H9 (cell line): Measurements from ENCODE around the gene FBXW4. TPM values are rescaled to one million over a fixed set of nuclear protein-coding genes. Genes with fewer than 3 reads are reported as not detected.

Experiments
- DNase-seq: peaks from one replicate; pipeline ENCODE4 v3.0.0-alpha.2; 2017
- H2AFZ ChIP-seq: one replicate; pipeline ENCODE4 v1.6.1; 2013; ENCODE audit warnings: mild to moderate bottlenecking, low read length, control low read depth, moderate library complexity
- H2AK5ac ChIP-seq: 2 replicates; pipeline ENCODE4 v1.6.1; 2013; ENCODE audit warnings: low read length, control low read depth, mixed read lengths; ENCODE audit not compliant: insufficient read length
- H2BK120ac ChIP-seq: one replicate; pipeline ENCODE4 v1.6.1; 2013; ENCODE audit warnings: low read depth, mild to moderate bottlenecking, low read length, control low read depth, inconsistent platforms; ENCODE audit not compliant: poor library complexity, severe bottlenecking
- H2BK12ac ChIP-seq: 2 replicates; pipeline ENCODE4 v1.6.1; 2013; ENCODE audit warnings: low read length, control low read depth, mixed read lengths, low read depth; ENCODE audit not compliant: insufficient read length
- H2BK15ac ChIP-seq: 2 replicates; pipeline ENCODE4 v1.6.1; 2013; ENCODE audit warnings: low read depth, low read length, control low read depth
- H2BK20ac ChIP-seq: one replicate; pipeline ENCODE4 v1.6.1; 2013; ENCODE audit warnings: low read depth, mild to moderate bottlenecking, low read length, control low read depth, inconsistent platforms; ENCODE audit not compliant: poor library complexity, severe bottlenecking
- H2BK5ac ChIP-seq: 2 replicates; pipeline ENCODE4 v1.6.1; 2013; ENCODE audit warnings: low read length, control low read depth, mixed read lengths; ENCODE audit not compliant: insufficient read length
- H3K14ac ChIP-seq: 2 replicates; pipeline ENCODE4 v1.6.1; 2013; ENCODE audit warnings: low read length, control low read depth; ENCODE audit not compliant: insufficient read depth
- H3K18ac ChIP-seq: 2 replicates; pipeline ENCODE4 v1.6.1; 2013; ENCODE audit warnings: low read depth, mild to moderate bottlenecking, mixed read lengths, low read length, control low read depth; ENCODE audit not compliant: insufficient read length
- H3K23ac ChIP-seq: 2 replicates; pipeline ENCODE4 v1.6.1; 2013; ENCODE audit warnings: low read length, control low read depth, mixed read lengths, low read depth; ENCODE audit not compliant: insufficient read length
- H3K23me2 ChIP-seq: 2 replicates; pipeline ENCODE4 v1.6.1; 2013; ENCODE audit warnings: low read depth, mild to moderate bottlenecking, mixed read lengths, low read length, control low read depth; ENCODE audit not compliant: insufficient read length, poor library complexity, severe bottlenecking
- H3K27ac ChIP-seq: 2 replicates; pipeline ENCODE4 v1.5.1; 2013; ENCODE audit warnings: low read length, control low read depth, mixed read lengths, low read depth; ENCODE audit not compliant: insufficient read length
- H3K27me3 ChIP-seq: 2 replicates; pipeline ENCODE4 v1.6.1; 2013; ENCODE audit warnings: low read length, control low read depth, inconsistent platforms; ENCODE audit not compliant: insufficient read depth
- H3K4ac ChIP-seq: 2 replicates; pipeline ENCODE4 v1.6.1; 2013; ENCODE audit warnings: low read depth, mild to moderate bottlenecking, control low read depth, inconsistent platforms, low read length, moderate library complexity
- H3K4me1 ChIP-seq: 2 replicates; pipeline ENCODE4 v1.6.1; 2013; ENCODE audit warnings: low read length, control low read depth, inconsistent platforms; ENCODE audit not compliant: insufficient read depth
- H3K4me2 ChIP-seq: 2 replicates; pipeline ENCODE4 v1.6.1; 2013; ENCODE audit warnings: low read length, control low read depth, mixed read lengths; ENCODE audit not compliant: insufficient read length, insufficient read depth
- H3K56ac ChIP-seq: 2 replicates; pipeline ENCODE4 v1.6.1; 2013; ENCODE audit warnings: low read depth, mild to moderate bottlenecking, mixed read lengths, low read length, control low read depth; ENCODE audit not compliant: insufficient read length
- H3K79me1 ChIP-seq: 2 replicates; pipeline ENCODE4 v1.6.1; 2013; ENCODE audit warnings: low read depth, mild to moderate bottlenecking, moderate library complexity, low read length, control low read depth, inconsistent platforms; ENCODE audit not compliant: insufficient read depth, poor library complexity, severe bottlenecking
- H3K79me2 ChIP-seq: 2 replicates; pipeline ENCODE4 v1.6.1; 2013; ENCODE audit warnings: low read length, control low read depth, inconsistent platforms; ENCODE audit not compliant: insufficient read depth
- H3K9ac ChIP-seq: 2 replicates; pipeline ENCODE4 v1.6.1; 2013; ENCODE audit warnings: low read length, control low read depth, mixed read lengths; ENCODE audit not compliant: insufficient read length; ENCODE audit errors: extremely low read depth
- H3K9me3 ChIP-seq: one replicate; pipeline ENCODE4 v1.6.1; 2013; ENCODE audit warnings: low read depth, low read length, inconsistent platforms; ENCODE audit not compliant: control insufficient read depth
- H3T11ph ChIP-seq: one replicate; pipeline ENCODE4 v1.6.1; 2013; ENCODE audit warnings: mild to moderate bottlenecking, low read length, control low read depth, inconsistent platforms
- H4K20me1 ChIP-seq: one replicate; pipeline ENCODE4 v1.6.1; 2013; ENCODE audit not compliant: control insufficient read depth, insufficient read length, insufficient read depth
- H4K5ac ChIP-seq: 2 replicates; pipeline ENCODE4 v1.6.1; 2013; ENCODE audit warnings: low read depth, mild to moderate bottlenecking, mixed read lengths, low read length, control low read depth; ENCODE audit not compliant: insufficient read length
- H4K8ac ChIP-seq: replicated peaks from 2 replicates; pipeline ENCODE4 v1.6.1; 2013; ENCODE audit warnings: low read length, control low read depth, mixed read lengths, low read depth; ENCODE audit not compliant: insufficient read length
- H4K91ac ChIP-seq: 2 replicates; pipeline ENCODE4 v1.6.1; 2013; ENCODE audit warnings: low read depth, mild to moderate bottlenecking, moderate library complexity, mixed read lengths, low read length, control low read depth; ENCODE audit not compliant: insufficient read length
- H3K27ac Mint-ChIP-seq, 3 experiments: 2 replicates in 2 of 3; 3 replicates in 1 of 3; pipeline ENCODE4 v1.8.0; 2020 to 2021; ENCODE audit warnings: mixed read lengths in 3 of 3, mild to moderate bottlenecking in 1 of 3, moderate library complexity in 1 of 3
- H3K27me3 Mint-ChIP-seq: 2 replicates; pipeline ENCODE4 v1.8.0; 2021; ENCODE audit warnings: low read depth, mild to moderate bottlenecking, moderate library complexity, mixed read lengths
- H3K36me3 Mint-ChIP-seq, 3 experiments: 2 replicates in 2 of 3; 3 replicates in 1 of 3; pipeline ENCODE4 v1.8.0; 2020 to 2021; ENCODE audit warnings: low read depth in 3 of 3, mixed read lengths in 3 of 3; ENCODE audit not compliant: insufficient read depth in 1 of 3
- H3K4me1 Mint-ChIP-seq, 2 experiments: 2 replicates each; pipeline ENCODE4 v1.8.0; 2020; ENCODE audit warnings: mixed read lengths in 2 of 2
- H3K4me3 Mint-ChIP-seq, 2 experiments: 2 replicates in 1 of 2; 3 replicates in 1 of 2; pipeline ENCODE4 v1.8.0; 2020 to 2021; ENCODE audit warnings: mild to moderate bottlenecking in 2 of 2, mixed read lengths in 2 of 2, moderate library complexity in 1 of 2
- H3K9me3 Mint-ChIP-seq, 2 experiments: 2 replicates in 1 of 2; 3 replicates in 1 of 2; pipeline ENCODE4 v1.8.0; 2020; ENCODE audit warnings: mild to moderate bottlenecking in 2 of 2, mixed read lengths in 2 of 2, moderate library complexity in 1 of 2
- CTCF ChIP-seq: fragments of 200-600 bp; sonication (generic); conservative IDR thresholded peaks from 3 replicates; pipeline ENCODE4 v1.8.0; 2021; ENCODE audit warnings: antibody characterized with exemption, mild to moderate bottlenecking
- WGBS: extraction: QIAGEN DNeasy Blood & Tissue Kit; methylation state at CpG from one replicate; pipeline ENCODE4 v1.1.7; 2013; ENCODE audit warnings: missing lambda C conversion rate, low lambda C conversion rate, mixed read lengths; ENCODE audit not compliant: insufficient read length; ENCODE audit errors: extremely low coverage; 5-methylcytosine and 5-hydroxymethylcytosine counted together
- total RNA-seq: library from RNA; stranded (reverse); gene quantifications from 2 replicates; pipeline ENCODE4 v1.2.1, GENCODE V29; 2021

Gene FBXW4
- total RNA-seq, 1 experiment from 2014 or later, result 41.6 TPM

GRCh38 chr10:101616415-101617101 is 78.4 kb downstream of the FBXW4 start:
- H2AK5ac ChIP-seq, result no peak overlapping the region
- H2BK5ac ChIP-seq, result no peak overlapping the region
- H2BK120ac ChIP-seq, result no peak overlapping the region
- peaks cover 39 to 56% of the 10 kb centered on the region in 2 experiments for H3K4me1 Mint-ChIP-seq
- H3T11ph ChIP-seq, result no peak overlapping the region
- H3K4me3 Mint-ChIP-seq, result no peak overlapping the region
- H3K4me2 ChIP-seq, result no peak overlapping the region
- no peak for DNase-seq
- H4K20me1 ChIP-seq, result no peaks in the 10 kb centered on the region
- no peak overlapping the region for H4K8ac ChIP-seq
- no peak overlapping the region for H3K18ac ChIP-seq
- no peaks in the 10 kb centered on the region for H3K79me1 ChIP-seq
- H2BK20ac ChIP-seq, result no peak overlapping the region
- no peaks in the 10 kb centered on the region for H3K79me2 ChIP-seq
- H3K56ac ChIP-seq, result no peak overlapping the region
- TF ChIP-seq CTCF, result no peak
- H3K27me3 ChIP-seq, result no peaks in the 10 kb centered on the region
- no peaks in the 10 kb centered on the region for H3K23me2 ChIP-seq
- no peak overlapping the region for H4K5ac ChIP-seq
- no peak overlapping the region for H2BK12ac ChIP-seq
- H3K9me3 Mint-ChIP-seq, result no peaks in the 10 kb centered on the region
- no peak overlapping the region for H2AFZ ChIP-seq
- H4K91ac ChIP-seq, result no peak overlapping the region
- H3K27ac ChIP-seq, result no peak overlapping the region
- no peak overlapping the region for H3K9ac ChIP-seq
- peaks cover 0 to 5% (median 3%) of the 10 kb centered on the region in 3 experiments; a peak in 5 of 7 replicates for H3K36me3 Mint-ChIP-seq
- H3K23ac ChIP-seq, result no peak overlapping the region
- peak overlapping the region in 1 of 3 experiments; percentile 44; a peak in 1 of 7 replicates for H3K27ac Mint-ChIP-seq
- no peaks in the 10 kb centered on the region; the same call in 1 of the 2 replicates for H3K4me1 ChIP-seq
- no peaks in the 10 kb centered on the region; the same call in 1 of the 2 replicates for H3K27me3 Mint-ChIP-seq
- no peak overlapping the region for H3K14ac ChIP-seq
- WGBS, result no CpG with 5 or more reads among the region's 9 CpGs
- no peaks in the 10 kb centered on the region for H3K9me3 ChIP-seq
- no peak overlapping the region for H3K4ac ChIP-seq
- H2BK15ac ChIP-seq, result no peak overlapping the region
